NCI-H128 (cell line): ENCODE data around the gene ARNT2.

ENCODE experiments used
- DNase-seq: peaks from one replicate; lab custom pipeline; 2025; ENCODE audit not compliant: unreplicated experiment; lab: John Stamatoyannopoulos, UW

The ARNT2 gene

GRCh38 chr15:80611543-80612080 lies 207.4 kb downstream of the ARNT2 start:
- DNase-seq, result no peak

GRCh38 chr15:80612118-80612823 lies 208.1 kb downstream of the ARNT2 start:
- DNase-seq, result no peak

GRCh38 chr15:80613762-80614365 lies 209.7 kb downstream of the ARNT2 start:
- no peak for DNase-seq

- DNase-seq, result no peak
Observed at GRCh38 chr15:80614711-80615360, 210.7 kb downstream of the ARNT2 start.

GRCh38 chr15:80615361-80615736 lies 211.2 kb downstream of the ARNT2 start:
- DNase-seq, result no peak

- DNase-seq, result no peak
Observed at GRCh38 chr15:80615783-80616391, 211.7 kb downstream of the ARNT2 start.

GRCh38 chr15:80618685-80619400 lies 214.7 kb downstream of the ARNT2 start:
- DNase-seq, result no peak

- no peak for DNase-seq
Observed at GRCh38 chr15:80619680-80620079, 215.5 kb downstream of the ARNT2 start.

- DNase-seq, result no peak
Observed at GRCh38 chr15:80620141-80620540, 216.0 kb downstream of the ARNT2 start.

GRCh38 chr15:80620931-80621330 lies 216.7 kb downstream of the ARNT2 start:
- DNase-seq, result no peak

GRCh38 chr15:80626643-80627120 lies 222.5 kb downstream of the ARNT2 start:
- no peak for DNase-seq

- no peak for DNase-seq
Observed at GRCh38 chr15:80629355-80629754, 225.2 kb downstream of the ARNT2 start.

- DNase-seq, result no peak
Observed at GRCh38 chr15:80630981-80631380, 226.8 kb downstream of the ARNT2 start.

GRCh38 chr15:80633221-80633620 lies 229.0 kb downstream of the ARNT2 start:
- DNase-seq, result no peak

GRCh38 chr15:80635953-80636352 lies 231.8 kb downstream of the ARNT2 start:
- DNase-seq, result no peak

- no peak for DNase-seq
Observed at GRCh38 chr15:80636675-80637074, 232.5 kb downstream of the ARNT2 start.

- no peak for DNase-seq
Observed at GRCh38 chr15:80637747-80638146, 233.6 kb downstream of the ARNT2 start.

- DNase-seq, result no peak
Observed at GRCh38 chr15:80638553-80639167, 234.5 kb downstream of the ARNT2 start.

- DNase-seq, result no peak
Observed at GRCh38 chr15:80639168-80639555, 235.0 kb downstream of the ARNT2 start.

- no peak for DNase-seq
Observed at GRCh38 chr15:80640531-80641121, 236.4 kb downstream of the ARNT2 start.
